Muscle layer of duodenum (tissue), 2 donors: ENCODE results near the gene ACIN1.
A peak's percentile ranks its signal among the peaks of the same experiment; 100 is the strongest.

Experiments
- H3K27ac ChIP-seq: one replicate; pipeline ENCODE4 v1.7.0; 2013; ENCODE audit warnings: mild to moderate bottlenecking, low read length
- H3K27me3 ChIP-seq: one replicate; pipeline ENCODE4 v1.7.0; 2013; ENCODE audit warnings: low read depth, mild to moderate bottlenecking, control low read depth, low read length
- H3K36me3 ChIP-seq, 2 donors: one replicate each; pipeline ENCODE4 v1.7.0; 2013; ENCODE audit warnings: low read length in 2 of 2, control low read depth in 1 of 2, mild to moderate bottlenecking in 1 of 2; ENCODE audit not compliant: insufficient read depth in 2 of 2, control insufficient read depth in 1 of 2
- H3K4me1 ChIP-seq, 2 donors: one replicate each; pipeline ENCODE4 v1.7.0; 2013; ENCODE audit warnings: low read length in 2 of 2, mild to moderate bottlenecking in 2 of 2, control low read depth in 1 of 2, moderate library complexity in 1 of 2; ENCODE audit not compliant: insufficient read depth in 2 of 2, control insufficient read depth in 1 of 2
- H3K4me3 ChIP-seq, 2 donors: one replicate each; pipeline ENCODE4 v1.7.0; 2013; ENCODE audit warnings: low read length in 2 of 2, low read depth in 1 of 2, mild to moderate bottlenecking in 1 of 2
- H3K9me3 ChIP-seq, 2 donors: one replicate each; pipeline ENCODE4 v1.7.0; 2013; ENCODE audit warnings: low read length in 2 of 2, control low read depth in 1 of 2, mild to moderate bottlenecking in 1 of 2; ENCODE audit not compliant: control insufficient read depth in 1 of 2
- donor health status: healthy.

Gene ACIN1

DNA sequence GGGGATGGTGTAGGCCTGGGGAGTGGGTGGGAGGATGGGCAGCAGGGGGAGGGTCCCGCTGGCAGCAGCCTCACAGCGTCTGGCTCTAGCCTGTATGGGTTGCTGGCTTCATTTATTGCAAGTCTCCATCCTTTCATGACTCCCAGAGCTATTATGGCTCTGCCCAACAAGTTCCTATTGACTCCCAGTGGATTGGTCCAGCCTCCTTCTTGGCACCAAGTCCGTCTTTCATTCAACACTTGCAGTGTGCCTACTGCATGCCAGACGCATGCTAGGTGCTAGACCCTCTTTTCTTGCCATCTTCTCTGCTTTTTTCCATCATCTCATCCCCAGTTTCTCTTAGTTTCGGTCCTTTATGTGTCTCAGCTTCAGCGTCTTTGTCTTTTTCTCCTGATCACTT, 51.8 kb downstream of the ACIN1 start:
- Histone ChIP-seq H3K27me3 (no peaks in the 10 kb centered on the region), H3K9me3 (no peaks in the 10 kb centered on the region), H3K4me3 (no peak overlapping the region), H3K4me1 (no peaks in the 10 kb centered on the region), H3K27ac (no peak overlapping the region), H3K36me3 (no peaks in the 10 kb centered on the region)

DNA sequence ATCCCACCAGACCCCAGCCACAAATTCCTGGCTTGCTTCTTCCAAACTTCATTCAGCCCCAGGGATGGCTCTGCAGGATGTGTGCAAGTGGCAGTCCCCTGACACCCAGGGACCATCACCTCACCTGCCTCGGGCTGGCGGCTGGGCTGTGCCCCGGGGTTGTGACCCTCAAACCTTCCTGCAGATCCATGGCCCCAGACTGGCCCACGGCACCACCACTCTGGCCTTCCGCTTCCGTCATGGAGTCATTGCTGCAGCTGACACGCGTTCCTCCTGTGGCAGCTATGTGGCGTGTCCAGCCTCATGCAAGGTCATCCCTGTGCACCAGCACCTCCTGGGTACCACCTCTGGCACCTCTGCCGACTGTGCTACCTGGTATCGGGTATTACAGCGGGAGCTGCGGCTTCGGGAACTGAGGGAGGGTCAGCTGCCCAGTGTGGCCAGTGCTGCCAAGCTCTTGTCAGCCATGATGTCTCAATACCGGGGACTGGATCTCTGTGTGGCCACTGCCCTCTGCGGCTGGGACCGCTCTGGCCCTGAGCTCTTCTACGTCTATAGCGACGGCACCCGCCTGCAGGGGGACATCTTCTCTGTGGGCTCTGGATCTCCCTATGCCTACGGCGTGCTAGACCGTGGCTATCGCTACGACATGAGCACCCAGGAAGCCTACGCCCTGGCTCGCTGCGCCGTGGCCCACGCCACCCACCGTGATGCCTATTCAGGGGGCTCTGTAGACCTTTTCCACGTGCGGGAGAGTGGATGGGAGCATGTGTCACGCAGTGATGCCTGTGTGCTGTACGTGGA, 52.6 kb downstream of the ACIN1 start, which contains the start of gene PSMB11:
Gene PSMB11, plus strand, starts transcription at position 51 of the 804 bp plus-strand sequence. Its CDS starts 14 bp downstream, at position 65.
- Histone ChIP-seq H3K27me3 (no peaks in the 10 kb centered on the region), H3K4me1 (no peaks in the 10 kb centered on the region), H3K36me3 (no peaks in the 10 kb centered on the region), H3K27ac (no peak within 1 kb of the TSS), H3K9me3 (no peaks in the 10 kb centered on the region), H3K4me3 (no peak within 1 kb of the TSS)

GRCh38 chr14:23041729-23042128, 53.2 kb downstream of the ACIN1 start:
- H3K4me3 ChIP-seq, result no peak overlapping the region
- no peaks in the 10 kb centered on the region for H3K4me1 ChIP-seq
- H3K9me3 ChIP-seq, result no peaks in the 10 kb centered on the region
- no peaks in the 10 kb centered on the region for H3K36me3 ChIP-seq
- no peak overlapping the region for H3K27ac ChIP-seq
- no peaks in the 10 kb centered on the region for H3K27me3 ChIP-seq

DNA sequence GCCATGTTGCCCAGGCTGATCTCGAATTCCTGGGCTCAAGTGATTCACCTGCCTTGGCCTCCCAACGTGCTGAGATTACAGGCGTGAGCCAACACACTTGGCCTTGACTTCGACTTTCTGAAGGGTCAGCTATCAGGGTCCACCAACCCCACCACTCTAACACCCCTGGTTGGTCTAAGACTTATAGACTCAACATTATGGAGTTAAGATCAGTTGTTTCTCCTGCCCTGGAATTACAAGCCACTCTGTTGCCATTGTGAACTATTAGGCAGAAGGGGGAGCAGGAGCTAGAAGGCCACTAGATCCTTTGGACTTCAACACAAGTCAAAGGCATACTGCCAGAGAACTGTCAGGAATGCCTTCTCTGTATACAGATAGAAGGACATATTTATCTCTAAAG, 54.8 kb downstream of the ACIN1 start:
- no peak overlapping the region for H3K27ac ChIP-seq
- no peaks in the 10 kb centered on the region for H3K9me3 ChIP-seq
- no peaks in the 10 kb centered on the region for H3K4me1 ChIP-seq
- no peaks in the 10 kb centered on the region for H3K36me3 ChIP-seq
- no peaks in the 10 kb centered on the region for H3K27me3 ChIP-seq
- no peak overlapping the region for H3K4me3 ChIP-seq

DNA sequence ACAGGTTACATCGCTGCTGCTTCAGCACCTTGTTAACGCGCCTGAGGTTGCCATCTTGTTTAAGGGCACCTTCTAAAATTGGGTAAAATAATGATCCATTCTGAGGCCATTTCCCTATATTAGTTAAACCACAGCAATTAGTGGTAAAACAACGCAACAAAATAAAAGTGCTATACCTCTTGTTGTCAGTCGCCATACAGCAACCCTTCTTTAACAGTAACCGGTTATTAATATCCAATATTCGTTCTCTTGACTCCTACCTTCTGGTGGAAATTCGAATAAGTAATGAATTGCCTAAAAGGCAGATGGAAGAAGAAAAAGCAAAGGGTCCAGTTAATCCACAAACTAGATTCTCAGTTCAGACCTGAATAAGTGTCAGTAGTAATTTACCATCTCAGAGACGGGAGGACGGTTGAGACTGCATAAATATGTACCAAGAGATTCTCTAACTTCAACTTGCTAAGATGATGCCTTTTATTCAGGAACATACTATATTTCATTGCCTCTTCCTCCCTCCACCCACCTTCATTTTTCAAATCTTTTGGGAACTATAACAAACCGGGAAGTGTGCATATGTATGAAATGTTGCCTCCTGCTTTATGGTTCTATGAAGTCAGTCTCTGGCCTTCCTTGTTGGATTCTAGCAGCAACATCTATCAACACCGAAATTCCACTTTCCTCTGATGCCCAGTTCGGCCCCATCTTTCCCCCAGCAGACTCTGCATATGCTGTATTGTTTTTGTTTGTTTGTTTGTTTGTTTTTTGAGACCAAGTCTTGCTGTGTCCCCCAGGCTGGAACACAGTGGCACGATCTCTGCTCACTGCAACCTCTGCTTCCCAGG, 59.4 kb downstream of the ACIN1 start:
- Histone ChIP-seq H3K27me3 (no peaks in the 10 kb centered on the region), H3K4me1 (peaks cover 0 to 17% of the 10 kb centered on the region in 2 donors), H3K36me3 (peaks cover 9 to 25% of the 10 kb centered on the region in 2 donors), H3K9me3 (no peaks in the 10 kb centered on the region), H3K4me3 (peak overlapping the region; percentile 91 to 99), H3K27ac (peak overlapping the region; percentile 99)

GRCh38 chr14:23034498-23035302, 60.2 kb downstream of the ACIN1 start, which contains the start of gene PSMB5:
Gene PSMB5 (minus strand): TSS chr14:23034900. CDS start chr14:23034881, 19 bp downstream.
- H3K4me3 ChIP-seq, result peak within 1 kb of the TSS; percentile 91 to 99
- H3K9me3 ChIP-seq, result no peaks in the 10 kb centered on the region
- no peaks in the 10 kb centered on the region for H3K27me3 ChIP-seq
- H3K36me3 ChIP-seq, result peaks cover 9 to 29% of the 10 kb centered on the region in 2 donors
- H3K4me1 ChIP-seq, result peaks cover 0 to 17% of the 10 kb centered on the region in 2 donors
- peak within 1 kb of the TSS; percentile 99 for H3K27ac ChIP-seq

- no peaks in the 10 kb centered on the region for H3K9me3 ChIP-seq
- H3K36me3 ChIP-seq, result peaks cover 13 to 29% of the 10 kb centered on the region in 2 donors
- peaks cover 0 to 17% of the 10 kb centered on the region in 2 donors for H3K4me1 ChIP-seq
- peak overlapping the region; percentile 91 to 99 for H3K4me3 ChIP-seq
- H3K27me3 ChIP-seq, result no peaks in the 10 kb centered on the region
- peak overlapping the region; percentile 99 for H3K27ac ChIP-seq
Observed at GRCh38 chr14:23033801-23034497, 61.0 kb downstream of the ACIN1 start.

- peak overlapping the region; percentile 91 to 99 for H3K4me3 ChIP-seq
- H3K27ac ChIP-seq, result no peak overlapping the region
- H3K36me3 ChIP-seq, result peaks cover 13 to 29% of the 10 kb centered on the region in 2 donors
- peaks cover 0 to 17% of the 10 kb centered on the region in 2 donors for H3K4me1 ChIP-seq
- H3K9me3 ChIP-seq, result no peaks in the 10 kb centered on the region
- no peaks in the 10 kb centered on the region for H3K27me3 ChIP-seq
Observed at GRCh38 chr14:23033251-23033727, 61.6 kb downstream of the ACIN1 start.

DNA sequence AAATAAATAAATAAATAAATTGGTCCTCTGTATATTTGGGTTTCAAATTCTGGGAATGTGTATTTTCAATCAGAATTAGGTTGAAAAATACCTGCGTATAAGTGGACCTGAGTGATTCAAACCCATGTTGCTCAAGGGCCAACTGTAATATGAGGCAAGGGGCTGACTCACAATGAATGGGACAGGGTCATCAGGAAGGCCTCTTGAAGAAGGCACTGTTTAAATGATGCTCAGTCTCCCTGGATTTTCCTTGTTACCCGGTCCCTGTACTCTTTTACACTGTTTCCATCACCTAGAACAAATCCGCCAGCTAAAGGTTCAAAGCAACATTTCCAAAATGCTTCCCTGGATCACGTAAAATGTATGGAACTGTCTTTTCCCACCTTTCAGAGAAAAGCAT, 64.0 kb downstream of the ACIN1 start:
- no peak overlapping the region for H3K4me3 ChIP-seq
- peaks cover 0 to 17% of the 10 kb centered on the region in 2 donors for H3K4me1 ChIP-seq
- no peaks in the 10 kb centered on the region for H3K27me3 ChIP-seq
- H3K27ac ChIP-seq, result no peak overlapping the region
- H3K9me3 ChIP-seq, result no peaks in the 10 kb centered on the region
- peaks cover 15 to 34% of the 10 kb centered on the region in 2 donors for H3K36me3 ChIP-seq

GRCh38 chr14:23028799-23029198, 66.1 kb downstream of the ACIN1 start:
- peaks cover 0 to 10% of the 10 kb centered on the region in 2 donors for H3K4me1 ChIP-seq
- H3K36me3 ChIP-seq, result peaks cover 28 to 37% of the 10 kb centered on the region in 2 donors
- no peaks in the 10 kb centered on the region for H3K9me3 ChIP-seq
- no peak overlapping the region for H3K27ac ChIP-seq
- no peak overlapping the region for H3K4me3 ChIP-seq
- no peaks in the 10 kb centered on the region for H3K27me3 ChIP-seq
